Osteoblast (primary cell): ENCODE measurements around the gene IL24. TPM values are rescaled to one million over a fixed set of nuclear protein-coding genes. Genes with fewer than 3 reads are reported as not detected.
A peak's percentile ranks its signal among the peaks of the same experiment; 100 is the strongest.

Experiments used
- DNase-seq: peaks from one replicate; pipeline ENCODE4 v3.0.0; 2011; ENCODE audit warnings: low spot score, mixed read lengths; ENCODE audit not compliant: insufficient read length; ENCODE audit errors: missing footprints
- H2AFZ ChIP-seq: 2 replicates; pipeline ENCODE4 v1.6.0; 2011; ENCODE audit warnings: mild to moderate bottlenecking, low read length
- H3K27ac ChIP-seq: 2 replicates; pipeline ENCODE4 v1.5.1; 2011; ENCODE audit warnings: mild to moderate bottlenecking, low read depth, low read length, moderate library complexity
- H3K27me3 ChIP-seq: 2 replicates; pipeline ENCODE4 v1.6.0; 2012; ENCODE audit warnings: mild to moderate bottlenecking, control low read depth, inconsistent platforms, low read length, moderate library complexity; ENCODE audit not compliant: insufficient read depth
- H3K36me3 ChIP-seq: 2 replicates; pipeline ENCODE4 v1.5.1; 2011; ENCODE audit warnings: mild to moderate bottlenecking, low read length, control low read depth, moderate library complexity; ENCODE audit not compliant: insufficient read depth
- H3K4me1 ChIP-seq: 2 replicates; pipeline ENCODE4 v1.5.1; 2011; ENCODE audit warnings: mild to moderate bottlenecking, low read length, control low read depth, moderate library complexity; ENCODE audit not compliant: insufficient read depth
- H3K4me2 ChIP-seq: 2 replicates; pipeline ENCODE4 v1.6.0; 2011; ENCODE audit warnings: mild to moderate bottlenecking, low read length; ENCODE audit not compliant: insufficient read depth
- H3K4me3 ChIP-seq: fragments of 200-600 bp; sonication (generic); 3 replicates; pipeline ENCODE4 v1.5.1; 2012; ENCODE audit warnings: mild to moderate bottlenecking, low read length, inconsistent platforms; ENCODE audit not compliant: insufficient read depth
- H3K79me2 ChIP-seq: 2 replicates; pipeline ENCODE4 v1.6.0; 2012; ENCODE audit warnings: mild to moderate bottlenecking, low read length, control low read depth, inconsistent platforms; ENCODE audit not compliant: insufficient read depth
- H3K9me3 ChIP-seq: 2 replicates; pipeline ENCODE4 v1.5.1; 2011; ENCODE audit warnings: low read depth, low read length, control low read depth
- H4K20me1 ChIP-seq: 2 replicates; pipeline ENCODE4 v1.6.0; 2012; ENCODE audit warnings: mild to moderate bottlenecking, low read length, control low read depth; ENCODE audit not compliant: insufficient read depth
- total RNA-seq: library from RNA; depleted of rRNA; stranded (reverse); fragments of >200 nt; gene quantifications from 2 replicates; pipeline ENCODE4 v1.2.3, GENCODE V29; 2012
- TF ChIP-seq, protein P1 (sequence below): IDR thresholded peaks from 2 replicates; pipeline ENCODE4 v1.5.1; 2011; ENCODE audit warnings: mild to moderate bottlenecking, low read depth, low read length, moderate library complexity; ENCODE audit errors: extremely low read depth

Gene IL24
- total RNA-seq, 1 donor, result not detected

DNA sequence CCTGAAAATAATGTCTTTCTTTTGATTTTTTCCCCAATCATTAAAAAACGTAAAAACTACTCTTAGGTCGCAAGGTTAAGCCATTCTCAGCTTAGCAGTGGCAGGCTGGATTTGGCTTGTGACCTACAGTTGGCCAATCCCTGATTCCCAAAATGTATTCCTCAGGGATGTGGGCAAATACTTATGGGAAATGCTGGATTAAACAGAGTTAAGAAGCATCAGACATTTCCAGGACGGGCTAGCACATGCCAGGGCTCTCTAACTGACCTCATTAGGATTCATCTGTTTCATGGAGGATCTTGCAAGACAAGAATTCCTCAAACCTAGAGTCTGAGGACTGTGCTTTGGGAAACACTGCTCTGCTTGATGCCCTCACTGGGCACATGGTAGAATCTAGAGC is 982 bp upstream of the IL24 start:
- no peaks in the 10 kb centered on the region for H3K27me3 ChIP-seq
- peak overlapping the region; percentile 58 for H3K27ac ChIP-seq
- H4K20me1 ChIP-seq, result no peaks in the 10 kb centered on the region
- no peak overlapping the region for H3K4me2 ChIP-seq
- H3K79me2 ChIP-seq, result no peaks in the 10 kb centered on the region
- H3K4me3 ChIP-seq, result no peak overlapping the region
- DNase-seq, result no peak
- TF ChIP-seq, protein P1, sequence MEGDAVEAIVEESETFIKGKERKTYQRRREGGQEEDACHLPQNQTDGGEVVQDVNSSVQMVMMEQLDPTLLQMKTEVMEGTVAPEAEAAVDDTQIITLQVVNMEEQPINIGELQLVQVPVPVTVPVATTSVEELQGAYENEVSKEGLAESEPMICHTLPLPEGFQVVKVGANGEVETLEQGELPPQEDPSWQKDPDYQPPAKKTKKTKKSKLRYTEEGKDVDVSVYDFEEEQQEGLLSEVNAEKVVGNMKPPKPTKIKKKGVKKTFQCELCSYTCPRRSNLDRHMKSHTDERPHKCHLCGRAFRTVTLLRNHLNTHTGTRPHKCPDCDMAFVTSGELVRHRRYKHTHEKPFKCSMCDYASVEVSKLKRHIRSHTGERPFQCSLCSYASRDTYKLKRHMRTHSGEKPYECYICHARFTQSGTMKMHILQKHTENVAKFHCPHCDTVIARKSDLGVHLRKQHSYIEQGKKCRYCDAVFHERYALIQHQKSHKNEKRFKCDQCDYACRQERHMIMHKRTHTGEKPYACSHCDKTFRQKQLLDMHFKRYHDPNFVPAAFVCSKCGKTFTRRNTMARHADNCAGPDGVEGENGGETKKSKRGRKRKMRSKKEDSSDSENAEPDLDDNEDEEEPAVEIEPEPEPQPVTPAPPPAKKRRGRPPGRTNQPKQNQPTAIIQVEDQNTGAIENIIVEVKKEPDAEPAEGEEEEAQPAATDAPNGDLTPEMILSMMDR, result no peak
- peak overlapping the region; percentile 66 for H2AFZ ChIP-seq
- H3K4me1 ChIP-seq, result peaks cover 59% of the 10 kb centered on the region
- no peaks in the 10 kb centered on the region for H3K36me3 ChIP-seq
- no peaks in the 10 kb centered on the region for H3K9me3 ChIP-seq

DNA sequence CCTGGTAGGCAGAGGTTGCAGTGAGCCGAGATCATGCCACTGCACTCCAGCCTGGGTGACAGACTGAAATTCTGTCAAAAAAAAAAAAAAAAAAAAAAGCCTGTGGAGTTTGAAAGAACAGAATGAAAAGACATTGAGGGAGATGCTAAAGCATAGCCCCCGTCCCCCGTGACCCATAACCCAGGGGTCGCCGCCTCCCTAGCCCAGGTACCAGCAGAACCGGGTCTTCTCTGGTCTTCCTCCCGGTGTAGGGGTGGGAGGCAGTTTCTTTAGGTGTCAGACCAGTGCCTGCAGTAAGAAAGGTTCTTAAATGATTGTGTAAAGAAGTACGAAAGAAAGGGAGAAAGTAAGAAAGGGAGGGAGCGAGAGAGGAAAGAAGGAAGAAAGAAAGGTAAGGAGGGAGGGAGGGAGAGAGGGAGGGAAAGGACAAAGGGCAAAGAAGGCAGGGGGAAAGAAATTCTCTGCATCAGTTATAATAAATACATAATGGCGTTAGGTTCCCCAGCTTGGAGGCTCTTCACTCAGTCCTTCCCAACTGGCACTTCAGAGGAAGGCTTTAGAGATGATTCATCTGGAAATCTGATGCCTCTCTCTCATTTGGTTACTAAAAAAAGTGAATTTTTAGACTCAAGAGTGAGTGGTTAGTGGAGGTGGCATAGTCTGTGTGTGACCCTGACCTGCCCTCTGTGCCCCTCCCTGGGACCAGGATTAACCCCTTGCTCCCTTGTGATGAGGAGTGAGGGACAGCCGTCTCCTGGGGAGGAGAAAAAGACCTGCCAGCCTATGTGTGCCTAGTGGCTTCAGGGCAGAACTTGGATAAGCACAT is 1.1 kb downstream of the IL24 start:
- Histone ChIP-seq H3K27ac (peak overlapping the region; percentile 63), H3K79me2 (no peaks in the 10 kb centered on the region), H3K9me3 (no peaks in the 10 kb centered on the region), H3K36me3 (no peaks in the 10 kb centered on the region), H3K27me3 (no peaks in the 10 kb centered on the region), H4K20me1 (no peaks in the 10 kb centered on the region), H3K4me3 (no peak overlapping the region), H2AFZ (peak overlapping the region; percentile 91), H3K4me2 (peak overlapping the region; percentile 65), H3K4me1 (peaks cover 38% of the 10 kb centered on the region)
- TF ChIP-seq, protein P1, result no peak
- DNase-seq, result peak; percentile 91

GRCh38 chr1:206898915-206899431 is 1.7 kb downstream of the IL24 start:
- H3K27ac ChIP-seq, result peak overlapping the region; percentile 63
- TF ChIP-seq, protein P1, result no peak
- H4K20me1 ChIP-seq, result no peaks in the 10 kb centered on the region
- peak overlapping the region; percentile 65 for H3K4me2 ChIP-seq
- no peak overlapping the region for H3K4me3 ChIP-seq
- H3K27me3 ChIP-seq, result no peaks in the 10 kb centered on the region
- H3K79me2 ChIP-seq, result no peaks in the 10 kb centered on the region
- H3K4me1 ChIP-seq, result peaks cover 37% of the 10 kb centered on the region
- H2AFZ ChIP-seq, result peak overlapping the region; percentile 40
- no peak for DNase-seq
- H3K36me3 ChIP-seq, result no peaks in the 10 kb centered on the region
- H3K9me3 ChIP-seq, result no peaks in the 10 kb centered on the region

DNA sequence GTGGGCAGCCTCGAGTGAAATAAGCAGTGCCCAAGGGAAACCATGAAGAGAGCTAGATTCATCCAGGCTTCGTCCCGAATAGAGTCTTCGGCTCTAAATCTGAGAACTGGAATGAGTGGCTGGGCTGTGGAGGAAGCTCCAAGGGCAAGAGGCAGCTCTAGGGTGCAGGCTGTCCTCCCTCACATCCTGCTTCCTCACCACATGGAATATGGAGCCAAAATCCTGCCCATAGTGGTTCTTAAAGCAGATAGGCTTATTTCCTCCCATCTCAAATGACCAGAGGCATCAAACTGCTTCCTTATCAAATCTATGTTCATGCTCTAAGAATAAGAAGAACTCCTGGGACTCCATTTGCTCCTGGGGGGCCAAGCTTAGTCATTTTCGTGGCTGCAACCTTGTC is 2.5 kb downstream of the IL24 start:
- H3K4me1 ChIP-seq, result peaks cover 42% of the 10 kb centered on the region
- TF ChIP-seq, protein P1, result no peak

More for the DNA sequence above, 2.5 kb downstream of the IL24 start:
- DNase-seq, result no peak
- Histone ChIP-seq H3K27ac (no peak overlapping the region), H2AFZ (peak overlapping the region; percentile 17), H3K79me2 (no peaks in the 10 kb centered on the region), H3K4me2 (no peak overlapping the region), H4K20me1 (no peaks in the 10 kb centered on the region), H3K4me3 (no peak overlapping the region), H3K36me3 (no peaks in the 10 kb centered on the region), H3K27me3 (no peaks in the 10 kb centered on the region), H3K9me3 (no peaks in the 10 kb centered on the region)
